Thyroid gland (tissue), 4 donors: Measurements from ENCODE around the gene NT5C1B.

ENCODE experiments used
- POLR2A ChIP-seq, 2 donors: fragments of 450-650 bp; IDR thresholded peaks; one replicate each; pipeline ENCODE4 v1.6.1; 2017; ENCODE audit warnings: antibody characterized with exemption in 2 of 2, mild to moderate bottlenecking in 2 of 2, moderate library complexity in 1 of 2
- TF ChIP-seq, protein P1 (sequence below), 6 experiments: fragments of 200-600 bp in 3 of 6; fragments of 450-650 bp in 3 of 6; sonication (generic) in 3 of 6; IDR thresholded peaks; one replicate each; pipeline ENCODE4 v1.5.1; 2016 to 2019; ENCODE audit warnings: antibody characterized with exemption in 6 of 6, mild to moderate bottlenecking in 2 of 6, inconsistent platforms in 1 of 6, moderate library complexity in 1 of 6

DNA sequence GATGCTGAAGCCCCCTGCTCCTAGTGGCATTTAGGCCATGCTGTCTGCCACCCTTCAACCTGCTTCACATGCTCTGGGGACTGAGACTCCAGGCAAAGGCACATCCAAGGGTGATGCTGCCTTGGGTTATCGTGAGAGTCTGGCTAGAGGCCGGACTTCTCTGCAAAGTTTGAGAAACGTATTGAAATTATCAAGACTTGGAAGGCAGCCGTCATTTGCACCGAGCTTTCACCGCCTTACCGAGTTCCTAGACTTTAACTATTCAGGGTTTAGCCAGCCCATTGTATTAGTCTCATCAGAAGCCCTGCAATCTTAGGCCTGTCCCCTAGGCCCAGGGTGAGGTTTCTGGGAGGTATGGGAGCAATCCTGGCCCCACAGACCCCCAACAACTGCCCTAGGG lies 62.9 kb downstream of the NT5C1B start:
- TF ChIP-seq, protein P1, sequence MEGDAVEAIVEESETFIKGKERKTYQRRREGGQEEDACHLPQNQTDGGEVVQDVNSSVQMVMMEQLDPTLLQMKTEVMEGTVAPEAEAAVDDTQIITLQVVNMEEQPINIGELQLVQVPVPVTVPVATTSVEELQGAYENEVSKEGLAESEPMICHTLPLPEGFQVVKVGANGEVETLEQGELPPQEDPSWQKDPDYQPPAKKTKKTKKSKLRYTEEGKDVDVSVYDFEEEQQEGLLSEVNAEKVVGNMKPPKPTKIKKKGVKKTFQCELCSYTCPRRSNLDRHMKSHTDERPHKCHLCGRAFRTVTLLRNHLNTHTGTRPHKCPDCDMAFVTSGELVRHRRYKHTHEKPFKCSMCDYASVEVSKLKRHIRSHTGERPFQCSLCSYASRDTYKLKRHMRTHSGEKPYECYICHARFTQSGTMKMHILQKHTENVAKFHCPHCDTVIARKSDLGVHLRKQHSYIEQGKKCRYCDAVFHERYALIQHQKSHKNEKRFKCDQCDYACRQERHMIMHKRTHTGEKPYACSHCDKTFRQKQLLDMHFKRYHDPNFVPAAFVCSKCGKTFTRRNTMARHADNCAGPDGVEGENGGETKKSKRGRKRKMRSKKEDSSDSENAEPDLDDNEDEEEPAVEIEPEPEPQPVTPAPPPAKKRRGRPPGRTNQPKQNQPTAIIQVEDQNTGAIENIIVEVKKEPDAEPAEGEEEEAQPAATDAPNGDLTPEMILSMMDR (IDR thresholded peaks at IDR 0.05) = no peak
- TF ChIP-seq POLR2A (IDR thresholded peaks at IDR 0.05) = no peak
